Transverse colon (tissue), 4 donors: ENCODE measurements around the gene CEP192. TPM values are rescaled to one million over a fixed set of nuclear protein-coding genes. Genes with fewer than 3 reads are reported as not detected.

Experiments used
- DNase-seq: peaks from one replicate; pipeline ENCODE4 v3.0.0-alpha.2; 2019
- H3K27ac ChIP-seq, 4 donors: fragments of 200-600 bp; sonication (generic); 2 replicates each; pipeline ENCODE4 v1.5.1; 2016 to 2018; ENCODE audit warnings: inconsistent platforms in 4 of 4
- H3K27me3 ChIP-seq: fragments of 200-600 bp; sonication (generic); 2 replicates; pipeline ENCODE4 v1.5.1; 2017; ENCODE audit warnings: inconsistent platforms
- H3K36me3 ChIP-seq, 4 donors: fragments of 200-600 bp; sonication (generic); 2 replicates each; pipeline ENCODE4 v1.5.1; 2017 to 2019; ENCODE audit warnings: inconsistent platforms in 4 of 4
- H3K4me1 ChIP-seq, 4 donors: fragments of 200-600 bp; sonication (generic); 2 replicates each; pipeline ENCODE4 v1.5.1; 2017 to 2020; ENCODE audit warnings: inconsistent platforms in 4 of 4
- H3K4me3 ChIP-seq, 4 donors: fragments of 200-600 bp; sonication (generic); 1 replicate in 1 of 4; 2 replicates in 3 of 4; pipeline versions ENCODE4 v1.5.1 to v1.6.1; 2017 to 2019; ENCODE audit warnings: inconsistent platforms in 4 of 4
- H3K9me3 ChIP-seq, 2 donors: fragments of 200-600 bp; sonication (generic); 2 replicates each; pipeline ENCODE4 v1.5.1; 2017 to 2019; ENCODE audit warnings: inconsistent platforms in 2 of 2
- CTCF ChIP-seq, 5 experiments: fragments of 200-600 bp in 3 of 5; fragments of 450-650 bp in 2 of 5; sonication (generic) in 3 of 5; IDR thresholded peaks; 1 replicate in 2 of 5; 2 replicates in 3 of 5; pipeline ENCODE4 v1.5.1; 2016 to 2017; ENCODE audit warnings: antibody characterized with exemption in 5 of 5, inconsistent platforms in 3 of 5, mild to moderate bottlenecking in 2 of 5, moderate library complexity in 1 of 5
- EP300 ChIP-seq: sonication (generic); formaldehyde crosslinking; IDR thresholded peaks from one replicate; pipeline ENCODE4 v1.6.1; 2017; ENCODE audit warnings: antibody characterized with exemption, low read depth
- POLR2A ChIP-seq: fragments of 450-650 bp; IDR thresholded peaks from one replicate; pipeline ENCODE4 v1.6.1; 2016; ENCODE audit warnings: antibody characterized with exemption, mild to moderate bottlenecking, moderate library complexity
- POLR2AphosphoS5 ChIP-seq, 3 donors: sonication (generic); formaldehyde crosslinking; IDR thresholded peaks; one replicate each; pipeline ENCODE4 v1.6.1; 2016; ENCODE audit warnings: antibody characterized with exemption in 3 of 3
- WGBS, 2 donors: methylation state at CpG; one replicate each; pipeline ENCODE4 v1.1.5; 2018; ENCODE audit warnings: low coverage in 1 of 2; 5-methylcytosine and 5-hydroxymethylcytosine counted together
- in situ Hi-C, 4 donors: fragments of 200-750 bp; cut with MboI; loops; one replicate each; pipeline versions ENCODE4 v1.15.0 to v1.15.1; 2017; ENCODE audit warnings: low sequenced_read_pairs in 3 of 4, low pct_ligation_motif_present in 1 of 4, low pct_unique_long_range_greater_than_20kb in 1 of 4
- intact Hi-C: fragments of 100-400 bp; cut with DNase I; formaldehyde crosslinking; loops from one replicate; pipeline ENCODE4 v1.15.1; 2023; ENCODE audit warnings: low total_unique reads
- total RNA-seq, 4 donors: library from RNA; depleted of rRNA; stranded (reverse); fragments of >200 nt; gene quantifications; one replicate each; pipeline ENCODE4 v1.1.0, GENCODE V29; 2016

Gene CEP192
- total RNA-seq, 4 donors from 2014 or later: 21.3 to 40.0 (median 34.1) TPM

GRCh38 chr18:13026583-13027270 is 35.6 kb downstream of the CEP192 start:
- in situ Hi-C loops: loop anchor here in 1 of 4 donors (25.0 kb wide), 1 partner anchor 136 kb away; no protein-coding TSS in a partner anchor
- WGBS, 2 donors: 84 to 91% methylated on average over 3 of the region's 3 CpGs
- DNase-seq: no peak
- no peak for TF ChIP-seq CTCF (IDR thresholded peaks at IDR 0.05)
- TF ChIP-seq POLR2A: no peak
- TF ChIP-seq POLR2AphosphoS5 (IDR thresholded peaks at IDR 0.05): no peak
- no peak for TF ChIP-seq EP300
- peaks cover 4 to 8% of the 10 kb centered on the region in 2 donors for H3K9me3 ChIP-seq
- no peaks in the 10 kb centered on the region for H3K4me1 ChIP-seq
- no peaks in the 10 kb centered on the region for H3K27me3 ChIP-seq
- peaks cover 0 to 54% (median 22%) of the 10 kb centered on the region in 4 donors for H3K36me3 ChIP-seq
- no peak overlapping the region for H3K27ac ChIP-seq
- H3K4me3 ChIP-seq: no peak overlapping the region
- intact Hi-C loops: no loop called here

GRCh38 chr18:13028869-13029268 is 37.7 kb downstream of the CEP192 start:
- no peak for DNase-seq
- 96 to 98% methylated on average over 2 of the region's 2 CpGs for WGBS, 2 donors
- intact Hi-C loops (no loop called here), in situ Hi-C loops (loop anchor here in 1 of 4 donors (25.0 kb wide), 1 partner anchor 133 kb away; no protein-coding TSS in a partner anchor)
- Histone ChIP-seq H3K27me3 (no peaks in the 10 kb centered on the region), H3K27ac (no peak overlapping the region), H3K4me3 (no peak overlapping the region), H3K9me3 (no peaks in the 10 kb centered on the region), H3K36me3 (peaks cover 0 to 43% (median 16%) of the 10 kb centered on the region in 4 donors), H3K4me1 (no peaks in the 10 kb centered on the region)
- TF ChIP-seq CTCF (IDR thresholded peaks at IDR 0.05) (no peak), POLR2A (no peak), POLR2AphosphoS5 (IDR thresholded peaks at IDR 0.05) (no peak), EP300 (no peak)

- no peak for DNase-seq
- Histone ChIP-seq H3K9me3 (no peaks in the 10 kb centered on the region), H3K4me1 (no peaks in the 10 kb centered on the region), H3K27me3 (no peaks in the 10 kb centered on the region), H3K4me3 (no peak overlapping the region), H3K27ac (no peak overlapping the region), H3K36me3 (peaks cover 0 to 32% (median 10%) of the 10 kb centered on the region in 4 donors)
- TF ChIP-seq EP300: no peak
- no peak for TF ChIP-seq POLR2AphosphoS5 (IDR thresholded peaks at IDR 0.05)
- in situ Hi-C loops (loop anchor here in 1 of 4 donors (10.0 to 25.0 kb wide), 2 partner anchors 63 to 130 kb away; no protein-coding TSS in a partner anchor), intact Hi-C loops (no loop called here)
- 83 to 84% methylated on average over 5 of the region's 5 CpGs for WGBS, 2 donors
Measured at GRCh38 chr18:13032173-13032572, 41.0 kb downstream of the CEP192 start.

- Histone ChIP-seq H3K4me1 (no peaks in the 10 kb centered on the region), H3K4me3 (no peak overlapping the region), H3K27me3 (no peaks in the 10 kb centered on the region), H3K27ac (no peak overlapping the region), H3K9me3 (no peaks in the 10 kb centered on the region), H3K36me3 (peaks cover 0 to 16% (median 2%) of the 10 kb centered on the region in 4 donors)
- intact Hi-C loops: no loop called here
- 92 to 94% methylated on average over 7 of the region's 7 CpGs for WGBS, 2 donors
- in situ Hi-C loops: loop anchor here in 1 of 4 donors (10.0 to 25.0 kb wide), 2 partner anchors 59 to 127 kb away; no protein-coding TSS in a partner anchor
- TF ChIP-seq CTCF (IDR thresholded peaks at IDR 0.05) (no peak), EP300 (no peak), POLR2A (no peak), POLR2AphosphoS5 (IDR thresholded peaks at IDR 0.05) (no peak)
- DNase-seq: no peak
Measured at GRCh38 chr18:13035249-13035914, 44.2 kb downstream of the CEP192 start.
